RPMI8226 (cell line): Measurements from ENCODE around the gene WNK3.
"Not testable (repeated sequence)": the region's sequence is repeated elsewhere in the genome, so short reads cannot be mapped to it uniquely, and the experiment has no call there.

Experiments
- DNase-seq: peaks from one replicate; pipeline ENCODE4 v3.0.0-alpha.2; 2015

The WNK3 gene

GRCh38 chrX:54357414-54358377 lies at the start of gene WNK3:
WNK3 (minus strand) TSS chrX:54358046.
- DNase-seq: no peak

- DNase-seq: no peak
Observed at GRCh38 chrX:54407266-54407665, 49.4 kb upstream of the WNK3 start.

GRCh38 chrX:54397113-54397512 lies 39.3 kb upstream of the WNK3 start:
- no peak for DNase-seq

DNA sequence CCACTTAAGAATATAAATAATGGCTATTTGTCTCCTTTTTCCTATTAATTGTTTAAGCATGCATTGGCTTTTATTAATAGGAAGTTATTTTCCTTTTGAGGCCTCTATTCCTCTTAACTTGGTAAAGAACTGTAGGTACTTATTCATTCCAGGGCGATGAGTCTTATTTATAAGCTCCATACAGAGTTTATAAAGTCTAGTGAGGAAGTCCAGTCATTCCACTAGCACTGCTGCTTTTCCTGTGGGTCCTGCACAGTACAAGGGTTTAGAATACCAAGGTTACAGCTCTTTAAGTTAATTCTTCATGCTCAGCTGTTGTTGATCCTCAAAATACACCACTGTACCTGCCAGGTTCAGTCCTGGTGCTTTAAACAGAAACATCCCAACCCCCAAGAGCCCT lies 28.5 kb upstream of the WNK3 start:
- no peak for DNase-seq

- DNase-seq: not testable (repeated sequence)
Observed at GRCh38 chrX:54384661-54385060, 26.8 kb upstream of the WNK3 start.

- no peak for DNase-seq
Observed at GRCh38 chrX:54359408-54359807, 1.6 kb upstream of the WNK3 start.

DNA sequence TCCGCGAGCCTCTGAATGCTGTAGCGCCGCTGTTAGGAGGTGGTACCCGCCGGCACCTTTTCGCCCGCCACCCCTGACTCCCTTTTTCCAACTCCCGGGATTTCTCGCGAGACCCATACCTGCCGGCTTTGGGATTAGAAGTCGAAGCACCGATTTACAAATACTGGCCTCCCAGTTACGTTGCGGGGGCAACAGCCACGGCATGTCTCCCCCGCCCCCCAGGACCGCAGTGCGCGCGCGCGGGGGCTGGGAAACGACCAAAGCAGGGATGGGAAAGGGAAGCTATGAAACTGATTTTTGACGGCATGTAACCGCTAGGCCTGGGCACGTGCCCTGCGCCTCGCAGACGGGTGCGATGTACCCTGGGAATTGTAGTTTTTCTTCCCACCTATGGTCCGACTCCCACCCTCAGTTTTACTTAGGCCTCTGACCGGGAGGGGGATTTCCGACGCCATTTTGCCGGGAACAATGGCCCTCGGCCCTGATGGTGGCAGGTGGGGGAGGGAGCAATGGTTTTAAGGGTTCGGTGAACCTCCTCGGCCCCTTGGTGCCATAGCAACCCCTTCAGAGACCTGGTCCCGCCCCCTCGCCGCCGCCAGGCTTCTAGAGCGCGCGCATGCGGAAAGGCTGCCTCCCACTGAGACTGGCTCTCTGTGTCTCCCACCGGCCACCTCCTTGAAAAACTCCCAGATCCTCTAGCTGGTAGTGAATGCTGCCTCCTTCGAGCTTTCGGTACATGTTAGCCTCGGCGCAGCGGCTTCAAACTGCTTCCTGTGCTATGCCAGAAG lies 772 bp upstream of the WNK3 start:
- DNase-seq: no peak

GRCh38 chrX:54352677-54353076 lies 5.2 kb downstream of the WNK3 start:
- no peak for DNase-seq

DNA sequence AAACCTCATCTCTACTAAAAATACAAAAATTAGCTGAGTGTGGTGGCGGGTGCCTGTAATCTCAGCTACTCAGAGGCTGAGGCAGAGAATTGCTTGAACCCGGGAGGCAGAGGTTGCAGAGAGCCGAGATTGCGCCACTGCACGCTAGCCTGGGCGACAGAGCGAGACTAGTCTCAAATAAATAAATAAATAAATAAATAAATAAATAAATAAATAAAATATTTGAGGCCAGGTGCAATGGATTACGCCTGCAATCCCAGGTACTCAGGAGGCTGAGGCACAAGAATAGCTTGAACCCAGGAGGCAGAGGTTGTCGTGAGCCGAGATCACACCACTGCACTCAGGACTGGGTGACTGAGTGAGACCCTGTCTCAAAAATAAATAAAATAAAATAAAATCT lies 20.5 kb downstream of the WNK3 start:
- DNase-seq: not testable (repeated sequence)

- no peak for DNase-seq
Observed at GRCh38 chrX:54325077-54325476, 32.8 kb downstream of the WNK3 start.

DNA sequence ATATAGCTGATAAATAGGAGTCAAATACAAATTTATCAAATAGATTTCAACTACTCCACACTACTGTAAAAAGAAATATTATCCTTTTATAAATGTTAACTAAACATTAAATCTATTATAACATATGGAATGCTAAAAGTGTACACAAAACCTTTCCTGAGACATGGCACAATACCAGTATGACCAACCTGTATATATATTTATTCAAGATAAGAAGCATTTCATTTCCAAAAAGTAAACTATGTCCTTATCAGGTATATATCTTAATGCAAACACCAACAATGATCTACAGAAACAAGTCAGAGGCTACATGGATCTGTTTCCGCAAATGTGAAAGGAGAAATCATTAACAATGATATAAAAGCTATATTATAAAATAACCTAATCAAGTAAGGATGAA lies 37.8 kb downstream of the WNK3 start:
- no peak for DNase-seq

GRCh38 chrX:54306379-54306778 lies 51.5 kb downstream of the WNK3 start:
- no peak for DNase-seq

DNA sequence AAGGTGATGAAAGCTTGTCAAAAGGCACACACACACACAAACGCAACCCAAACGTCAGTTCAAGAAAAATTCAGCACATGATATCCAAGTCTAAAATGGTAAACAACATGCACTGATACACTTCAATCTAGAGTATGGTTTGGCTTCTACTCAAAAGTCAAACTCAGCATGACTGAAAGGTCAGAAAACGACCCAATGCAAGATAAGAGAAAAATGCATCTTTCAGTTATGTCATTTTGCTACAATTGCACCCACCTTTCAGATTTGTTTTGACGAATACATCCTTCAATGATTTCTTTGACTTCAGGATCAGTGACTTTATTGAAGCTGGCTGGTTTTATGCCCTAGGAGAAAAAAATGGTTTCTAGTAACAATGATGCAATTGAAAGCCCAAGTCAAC lies 56.3 kb downstream of the WNK3 start:
- DNase-seq: no peak

- no peak for DNase-seq
Observed at GRCh38 chrX:54294306-54294705, 63.5 kb downstream of the WNK3 start.

- DNase-seq: no peak
Observed at GRCh38 chrX:54292755-54293154, 65.1 kb downstream of the WNK3 start.

DNA sequence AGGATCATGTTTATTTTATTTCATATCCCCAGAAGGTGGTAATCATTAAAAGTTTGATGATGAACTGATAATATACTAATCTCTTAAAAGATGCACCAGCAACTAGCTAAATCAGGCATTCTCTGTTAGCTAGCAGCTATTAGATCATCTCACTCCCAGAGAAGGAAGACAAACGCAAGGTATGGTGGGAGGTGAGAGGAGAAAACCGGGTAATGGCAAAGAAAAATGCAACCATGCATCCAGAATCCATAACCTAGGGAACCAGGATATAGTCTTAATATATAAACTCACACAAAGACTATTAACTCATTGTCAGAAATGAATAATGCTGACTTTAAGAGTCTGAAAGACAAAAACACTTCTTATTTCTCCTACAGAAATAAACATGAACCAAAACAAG lies 66.1 kb downstream of the WNK3 start:
- DNase-seq: no peak

DNA sequence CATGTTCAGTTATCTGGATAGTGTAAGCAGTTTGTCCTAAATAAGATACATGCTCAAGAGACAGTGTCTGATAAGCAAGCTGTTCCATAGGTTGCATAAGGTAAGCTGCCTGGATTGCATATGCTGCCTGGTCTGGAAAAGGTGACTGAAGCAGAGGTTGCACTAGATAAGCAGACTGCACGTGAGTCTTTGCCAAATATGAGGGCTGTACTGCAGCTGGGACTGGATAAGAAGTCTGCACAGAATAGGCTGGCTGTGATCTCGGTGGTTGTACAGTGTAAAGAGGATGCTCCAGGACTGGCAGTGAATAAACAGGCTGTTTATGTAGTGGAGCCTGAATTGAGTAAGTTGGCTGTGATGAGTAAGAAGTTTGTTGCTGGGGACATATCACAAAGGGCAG lies 68.9 kb downstream of the WNK3 start:
- DNase-seq: no peak

DNA sequence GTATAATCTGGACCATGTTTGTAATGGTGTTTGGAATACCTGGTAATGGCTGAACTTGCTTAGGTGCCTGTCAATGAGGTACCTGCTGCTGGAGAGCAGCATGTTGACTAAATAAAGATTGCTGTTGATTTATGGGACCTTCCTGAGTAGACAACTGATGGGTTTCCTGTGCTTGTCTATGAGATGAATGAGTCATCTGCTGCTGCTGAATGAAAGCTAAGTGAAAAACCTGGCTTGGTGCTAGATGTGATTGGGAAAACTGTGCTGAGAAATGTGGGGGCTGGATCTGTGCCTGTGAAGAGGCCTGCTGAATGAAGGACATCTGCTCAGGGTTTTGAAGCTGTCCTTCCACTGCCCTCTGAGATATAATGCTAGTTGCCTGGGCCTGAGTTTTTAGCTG lies 69.6 kb downstream of the WNK3 start:
- no peak for DNase-seq

DNA sequence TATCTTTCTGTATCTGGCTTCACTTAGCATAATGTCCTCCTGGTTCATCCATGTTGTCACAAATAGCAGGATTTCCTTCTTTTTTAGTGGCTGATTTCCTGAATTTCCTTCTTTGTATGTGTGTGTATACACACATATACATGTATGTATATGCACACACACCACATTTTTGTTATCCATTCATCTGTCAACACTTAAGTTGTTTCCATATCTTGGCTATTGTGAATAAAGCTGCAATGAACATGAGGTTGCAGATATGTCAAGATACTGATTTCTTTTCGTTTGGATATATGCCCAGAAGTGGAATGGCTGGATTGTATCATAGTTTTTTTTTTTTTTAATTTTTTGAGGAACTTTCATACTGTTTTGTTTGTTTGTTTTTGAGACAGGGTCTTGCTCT lies 76.2 kb downstream of the WNK3 start:
- DNase-seq: no peak

- no peak for DNase-seq
Observed at GRCh38 chrX:54280466-54280865, 77.4 kb downstream of the WNK3 start.

DNA sequence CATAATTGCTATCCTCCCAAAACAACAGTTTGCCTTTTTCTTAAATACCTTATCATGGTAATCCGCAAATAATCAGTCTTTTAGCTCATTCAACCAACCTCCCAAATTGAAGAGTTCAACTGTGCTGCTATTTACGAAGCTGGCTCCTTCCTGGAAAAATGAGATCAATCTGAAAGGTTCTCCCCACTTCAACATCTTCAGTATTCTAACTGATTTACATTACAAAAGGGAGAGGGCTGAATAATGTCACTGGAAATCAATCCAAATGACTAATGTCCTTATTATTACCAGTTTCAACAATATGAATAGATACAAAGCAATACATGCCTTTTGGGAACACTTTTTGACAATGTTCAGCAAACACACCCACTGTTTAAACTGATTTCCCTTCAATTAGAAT lies 86.2 kb downstream of the WNK3 start:
- DNase-seq: no peak

GRCh38 chrX:54248309-54248708 lies 109.5 kb downstream of the WNK3 start:
- peak; percentile 24 for DNase-seq

DNA sequence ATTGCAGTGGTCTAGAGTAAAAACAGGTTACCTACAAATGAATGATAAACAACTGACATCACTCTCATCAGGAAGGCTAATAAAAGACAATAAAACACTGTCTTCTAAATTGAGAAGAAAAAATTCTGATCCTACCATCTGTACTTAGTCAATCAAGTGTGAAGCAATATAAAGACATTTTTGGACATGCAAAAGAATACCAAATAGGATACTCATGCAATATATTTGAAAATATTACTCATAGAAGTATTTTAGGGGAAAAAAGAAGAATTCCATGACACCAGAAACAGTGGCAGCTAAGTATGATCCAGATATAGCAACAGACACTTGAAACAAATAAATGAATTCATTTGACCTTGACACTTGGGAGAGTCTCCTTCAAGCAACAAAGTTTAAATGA lies 111.0 kb downstream of the WNK3 start:
- no peak for DNase-seq

DNA sequence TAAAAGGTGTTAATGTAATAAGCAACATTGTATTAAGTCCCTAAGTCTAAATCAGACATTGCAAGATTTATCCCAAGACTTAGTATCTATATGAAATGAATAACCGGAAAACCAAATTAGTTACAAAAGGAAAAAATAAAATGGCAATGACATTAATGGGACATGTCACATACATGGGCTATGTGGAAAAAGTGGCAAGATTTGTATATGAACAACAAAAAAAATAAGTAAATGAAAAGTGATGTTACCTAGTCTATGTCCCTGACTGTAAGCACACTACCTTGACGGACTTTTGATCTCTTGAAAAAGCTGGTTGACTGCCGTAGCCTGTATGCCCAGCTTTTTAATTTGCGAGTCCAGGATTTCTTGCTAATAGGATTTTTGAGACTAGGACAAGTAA lies 119.3 kb downstream of the WNK3 start:
- DNase-seq: no peak
